ENCODE results near the gene CASTOR1. TPM values are rescaled to one million over a fixed set of nuclear protein-coding genes. Genes with fewer than 3 reads are reported as not detected.

Gene CASTOR1
- polyA plus RNA-seq, 1 of the 3 experiments (the other 2 are of a cell fraction) = 14.4 TPM

DNA sequence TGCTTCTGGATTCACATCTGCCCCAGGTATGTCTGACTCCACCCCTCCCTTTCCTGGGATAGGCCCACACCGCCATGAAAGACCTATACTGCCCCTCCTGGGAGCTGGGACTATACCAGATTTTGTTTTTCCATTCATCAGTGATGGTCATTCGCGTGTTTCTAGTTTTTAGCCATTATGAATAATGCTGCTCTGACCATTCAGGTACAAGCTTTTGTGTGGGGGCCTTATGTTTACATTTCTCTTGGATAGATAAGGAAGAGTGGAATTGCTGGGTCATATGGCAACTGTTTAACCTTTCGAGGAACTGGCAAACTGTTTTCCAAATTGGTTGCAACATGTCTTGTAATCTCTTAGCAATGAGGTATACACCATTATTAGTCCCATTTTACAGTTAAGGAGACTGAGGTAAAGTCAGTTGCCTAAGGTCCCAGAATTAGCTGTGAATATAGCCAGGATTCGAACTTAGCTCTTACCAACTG lies 38.6 kb upstream of the CASTOR1 start:
- DNase-seq = peak; percentile 35
- Histone ChIP-seq H3K4me1 (ENCODE audit: control insufficient read depth in 1 of 2, insufficient read depth in 2 of 2, low read depth in 1 of 2, low read length in 1 of 2) (peaks cover 0 to 25% of the 10 kb centered on the region in 2 experiments; a peak in 2 of 4 replicates), H3K27ac (ENCODE audit: low read depth in 2 of 2, low read length in 1 of 2) (no peak overlapping the region), H3F3A (replicated peaks; ENCODE audit: insufficient read depth) (peaks cover 27% of the 10 kb centered on the region), H4K20me1 (ENCODE audit: insufficient read depth) (peaks cover 21% of the 10 kb centered on the region), H3K4me3 (ENCODE audit: low read depth in 2 of 2, low read length in 1 of 2) (no peak overlapping the region), H3K9me3 (no peaks in the 10 kb centered on the region), H3K4me2 (no peak overlapping the region), H3K9ac (no peak overlapping the region), H2AFZ (ENCODE audit: low read depth) (0 out of 2 replicates have a peak overlapping the region, but pooled peaks have one; percentile 91), H3K36me3 (replicated peaks in 1 of 2; ENCODE audit: control insufficient read depth in 1 of 2, insufficient read depth in 2 of 2, low read length in 1 of 2) (peaks cover 14 to 18% of the 10 kb centered on the region in 2 experiments), H3K79me2 (ENCODE audit: insufficient read depth) (peaks cover 29% of the 10 kb centered on the region), H3K27me3 (ENCODE audit: insufficient read depth) (no peaks in the 10 kb centered on the region), H3K9me2 (no peaks in the 10 kb centered on the region)
- 86% methylated on average over 5 of the region's 5 CpGs for WGBS (ENCODE audit: low lambda C conversion rate)
- ChIA-PET POLR2A (interaction anchor here (1.9 kb wide), 1 partner anchor 29 kb away, joined by 8 read pairs; the partner anchor contains the start of genes CCDC157 and SF3A1), CTCF (interaction anchor here (1.2 to 7.7 kb wide), 3 partner anchors 9 to 72 kb away, joined by 3 to 42 read pairs (median 4); partner anchors contain the start of gene CASTOR1)
- TF ChIP-seq MXI1 (IDR thresholded peaks at IDR 0.05; ENCODE audit: low read depth, low read length) (no peak), EP300 (IDR thresholded peaks at IDR 0.05; ENCODE audit: borderline replicate concordance in 1 of 2, low read depth in 1 of 2, low read length in 1 of 2) (no peak), FOSL2 (IDR thresholded peaks at IDR 0.05; ENCODE audit: borderline replicate concordance, low read depth) (no peak)
- TF ChIP-seq, protein P1, sequence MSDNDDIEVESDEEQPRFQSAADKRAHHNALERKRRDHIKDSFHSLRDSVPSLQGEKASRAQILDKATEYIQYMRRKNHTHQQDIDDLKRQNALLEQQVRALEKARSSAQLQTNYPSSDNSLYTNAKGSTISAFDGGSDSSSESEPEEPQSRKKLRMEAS (IDR thresholded peaks at IDR 0.05; ENCODE audit: low read depth) = no peak
- TF ChIP-seq, protein P2, sequence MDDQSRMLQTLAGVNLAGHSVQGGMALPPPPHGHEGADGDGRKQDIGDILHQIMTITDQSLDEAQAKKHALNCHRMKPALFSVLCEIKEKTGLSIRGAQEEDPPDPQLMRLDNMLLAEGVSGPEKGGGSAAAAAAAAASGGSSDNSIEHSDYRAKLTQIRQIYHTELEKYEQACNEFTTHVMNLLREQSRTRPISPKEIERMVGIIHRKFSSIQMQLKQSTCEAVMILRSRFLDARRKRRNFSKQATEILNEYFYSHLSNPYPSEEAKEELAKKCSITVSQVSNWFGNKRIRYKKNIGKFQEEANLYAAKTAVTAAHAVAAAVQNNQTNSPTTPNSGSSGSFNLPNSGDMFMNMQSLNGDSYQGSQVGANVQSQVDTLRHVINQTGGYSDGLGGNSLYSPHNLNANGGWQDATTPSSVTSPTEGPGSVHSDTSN (IDR thresholded peaks at IDR 0.05) = no peak
- TF ChIP-seq, protein P3, sequence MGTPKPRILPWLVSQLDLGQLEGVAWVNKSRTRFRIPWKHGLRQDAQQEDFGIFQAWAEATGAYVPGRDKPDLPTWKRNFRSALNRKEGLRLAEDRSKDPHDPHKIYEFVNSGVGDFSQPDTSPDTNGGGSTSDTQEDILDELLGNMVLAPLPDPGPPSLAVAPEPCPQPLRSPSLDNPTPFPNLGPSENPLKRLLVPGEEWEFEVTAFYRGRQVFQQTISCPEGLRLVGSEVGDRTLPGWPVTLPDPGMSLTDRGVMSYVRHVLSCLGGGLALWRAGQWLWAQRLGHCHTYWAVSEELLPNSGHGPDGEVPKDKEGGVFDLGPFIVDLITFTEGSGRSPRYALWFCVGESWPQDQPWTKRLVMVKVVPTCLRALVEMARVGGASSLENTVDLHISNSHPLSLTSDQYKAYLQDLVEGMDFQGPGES (IDR thresholded peaks at IDR 0.05; ENCODE audit: low read depth, low read length) = no peak
- TF ChIP-seq, protein P4, sequence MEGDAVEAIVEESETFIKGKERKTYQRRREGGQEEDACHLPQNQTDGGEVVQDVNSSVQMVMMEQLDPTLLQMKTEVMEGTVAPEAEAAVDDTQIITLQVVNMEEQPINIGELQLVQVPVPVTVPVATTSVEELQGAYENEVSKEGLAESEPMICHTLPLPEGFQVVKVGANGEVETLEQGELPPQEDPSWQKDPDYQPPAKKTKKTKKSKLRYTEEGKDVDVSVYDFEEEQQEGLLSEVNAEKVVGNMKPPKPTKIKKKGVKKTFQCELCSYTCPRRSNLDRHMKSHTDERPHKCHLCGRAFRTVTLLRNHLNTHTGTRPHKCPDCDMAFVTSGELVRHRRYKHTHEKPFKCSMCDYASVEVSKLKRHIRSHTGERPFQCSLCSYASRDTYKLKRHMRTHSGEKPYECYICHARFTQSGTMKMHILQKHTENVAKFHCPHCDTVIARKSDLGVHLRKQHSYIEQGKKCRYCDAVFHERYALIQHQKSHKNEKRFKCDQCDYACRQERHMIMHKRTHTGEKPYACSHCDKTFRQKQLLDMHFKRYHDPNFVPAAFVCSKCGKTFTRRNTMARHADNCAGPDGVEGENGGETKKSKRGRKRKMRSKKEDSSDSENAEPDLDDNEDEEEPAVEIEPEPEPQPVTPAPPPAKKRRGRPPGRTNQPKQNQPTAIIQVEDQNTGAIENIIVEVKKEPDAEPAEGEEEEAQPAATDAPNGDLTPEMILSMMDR (IDR thresholded peaks at IDR 0.05) = 0 out of 2 replicates have a peak, but pooled peaks have one; percentile 18

DNA sequence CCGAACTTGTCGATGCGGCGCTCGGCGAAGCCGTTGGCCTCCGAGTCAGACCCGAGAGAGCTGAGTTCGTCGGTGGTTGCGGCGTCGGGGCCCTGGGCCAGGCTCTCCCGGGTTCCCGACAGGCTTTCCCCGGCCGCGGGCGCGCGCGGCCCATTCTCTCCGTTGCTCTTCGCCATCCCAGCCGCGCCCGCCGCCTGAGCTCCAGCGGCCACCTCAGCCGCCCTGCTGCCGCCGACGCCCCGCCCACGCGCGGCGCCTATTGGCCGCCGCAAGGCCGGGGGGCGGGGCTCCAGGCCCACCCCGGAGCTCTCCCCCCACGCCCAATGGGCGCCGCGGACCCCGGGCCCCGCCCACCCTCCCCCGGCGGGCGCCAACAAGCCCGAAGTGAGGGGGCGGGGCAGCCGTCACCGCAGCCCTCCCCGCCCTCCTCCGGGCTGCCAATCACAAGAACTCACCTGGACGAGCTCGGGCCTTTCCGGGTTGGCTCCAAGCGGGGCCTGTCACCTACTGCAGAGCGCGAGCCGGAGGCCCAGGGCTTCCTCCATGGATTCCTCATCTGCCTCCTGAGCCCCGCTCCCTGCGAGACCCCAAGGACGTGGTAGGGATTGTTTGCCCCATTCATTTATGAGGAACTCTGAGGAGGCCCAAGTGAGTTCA lies 37.5 kb upstream of the CASTOR1 start, which contains the start of gene TBC1D10A:
TSS of gene TBC1D10A (minus strand) at position 236 of the 657 bp plus-strand sequence. CDS start at position 176, 60 bp downstream.
- H3K36me3 ChIP-seq (replicated peaks in 1 of 2; ENCODE audit: control insufficient read depth in 1 of 2, insufficient read depth in 2 of 2, low read length in 1 of 2) = peaks cover 9 to 11% of the 10 kb centered on the region in 2 experiments
- peak within 1 kb of the TSS; percentile 72 to 79 for H3K4me3 ChIP-seq (ENCODE audit: low read depth in 2 of 2, low read length in 1 of 2)
- ChIA-PET CTCF (interaction anchor here (1.7 to 7.7 kb wide), 2 partner anchors 11 to 38 kb away, joined by 6 to 42 read pairs; partner anchors contain the start of gene CASTOR1), POLR2A (interaction anchor here (1.1 to 1.9 kb wide), 2 partner anchors 30 to 36 kb away, joined by 4 to 8 read pairs; partner anchors contain the start of genes CCDC157 and SF3A1)
- H2AFZ ChIP-seq (ENCODE audit: low read depth) = peak within 1 kb of the TSS; percentile 91
- H3K9me2 ChIP-seq = no peaks in the 10 kb centered on the region
- DNase-seq = peak; percentile 100
- H4K20me1 ChIP-seq (ENCODE audit: insufficient read depth) = peaks cover 21% of the 10 kb centered on the region
- peak within 1 kb of the TSS; percentile 95 for H3K4me2 ChIP-seq
- H3K27ac ChIP-seq (ENCODE audit: low read depth in 2 of 2, low read length in 1 of 2) = peak within 1 kb of the TSS; percentile 44 to 48; a peak in 3 of 4 replicates
- WGBS (ENCODE audit: low lambda C conversion rate) = 4% methylated on average over 5 of the region's 69 CpGs
- peaks cover 37% of the 10 kb centered on the region for H3K79me2 ChIP-seq (ENCODE audit: insufficient read depth)
- no peaks in the 10 kb centered on the region for H3K27me3 ChIP-seq (ENCODE audit: insufficient read depth)
- peaks cover 0 to 25% of the 10 kb centered on the region in 2 experiments; a peak in 2 of 4 replicates for H3K4me1 ChIP-seq (ENCODE audit: control insufficient read depth in 1 of 2, insufficient read depth in 2 of 2, low read depth in 1 of 2, low read length in 1 of 2)
- no peaks in the 10 kb centered on the region for H3K9me3 ChIP-seq
- peaks cover 25% of the 10 kb centered on the region for H3F3A ChIP-seq (replicated peaks; ENCODE audit: insufficient read depth)
- H3K9ac ChIP-seq = peak within 1 kb of the TSS; percentile 74
- no peak for TF ChIP-seq RFX5 (IDR thresholded peaks at IDR 0.05; ENCODE audit: low read length)
- TF ChIP-seq, protein P2 (IDR thresholded peaks at IDR 0.05) = peak; percentile 94
- peak; percentile 48; the same call in 1 of the 2 replicates for TF ChIP-seq ELF1 (IDR thresholded peaks at IDR 0.05)
- peak; percentile 47; the same call in 1 of the 2 replicates for TF ChIP-seq POLR2AphosphoS5 (IDR thresholded peaks at IDR 0.05; ENCODE audit: low read depth, low read length)

All from SK-N-SH (cell line).